Smooth muscle cell (in vitro differentiated cells): Measurements from ENCODE around the gene CPNE8. TPM values are rescaled to one million over a fixed set of nuclear protein-coding genes. Genes with fewer than 3 reads are reported as not detected.
A peak's percentile ranks its signal among the peaks of the same experiment; 100 is the strongest.

Experiments
- DNase-seq: peaks from one replicate; lab custom pipeline; 2025; ENCODE audit not compliant: unreplicated experiment; lab: John Stamatoyannopoulos, UW
- H2AFZ ChIP-seq: fragments of 200-600 bp; sonication (generic); 2 replicates; pipeline ENCODE4 v1.6.0; 2016; ENCODE audit warnings: antibody characterized with exemption, low read depth, mild to moderate bottlenecking
- H3F3A ChIP-seq: fragments of 200-600 bp; sonication (generic); 2 replicates; pipeline ENCODE4 v1.6.0; 2017; ENCODE audit warnings: antibody characterized with exemption, low read depth
- H3K27ac ChIP-seq: fragments of 200-600 bp; sonication (generic); 2 replicates; pipeline ENCODE4 v1.5.1; 2016; ENCODE audit warnings: low read depth, mild to moderate bottlenecking
- H3K27me3 ChIP-seq: fragments of 200-600 bp; sonication (generic); 2 replicates; pipeline ENCODE4 v1.6.1; 2016; ENCODE audit warnings: low read depth, mild to moderate bottlenecking
- H3K36me3 ChIP-seq: fragments of 200-600 bp; sonication (generic); 2 replicates; pipeline ENCODE4 v1.5.1; 2016; ENCODE audit warnings: low read depth
- H3K4me1 ChIP-seq: fragments of 200-600 bp; sonication (generic); 2 replicates; pipeline ENCODE4 v1.5.1; 2016; ENCODE audit warnings: low read depth
- H3K4me2 ChIP-seq: fragments of 200-600 bp; sonication (generic); 2 replicates; pipeline ENCODE4 v1.6.0; 2016; ENCODE audit warnings: mild to moderate bottlenecking
- H3K4me3 ChIP-seq: fragments of 200-600 bp; sonication (generic); 2 replicates; pipeline ENCODE4 v1.5.1; 2016; ENCODE audit warnings: mild to moderate bottlenecking
- H3K79me2 ChIP-seq: fragments of 200-600 bp; sonication (generic); 2 replicates; pipeline ENCODE4 v1.6.0; 2016; ENCODE audit warnings: low read depth, mild to moderate bottlenecking
- H3K9ac ChIP-seq: fragments of 200-600 bp; sonication (generic); 2 replicates; pipeline ENCODE4 v1.6.0; 2016; ENCODE audit warnings: low read depth
- H3K9me3 ChIP-seq: fragments of 200-600 bp; sonication (generic); replicated peaks from 2 replicates; pipeline ENCODE4 v1.5.1; 2016; ENCODE audit warnings: low read depth
- H4K20me1 ChIP-seq: fragments of 200-600 bp; sonication (generic); 2 replicates; pipeline ENCODE4 v1.6.0; 2016; ENCODE audit warnings: low read depth
- CTCF ChIP-seq: fragments of 200-600 bp; sonication (generic); IDR thresholded peaks from 2 replicates; pipeline ENCODE4 v1.5.1; 2017; ENCODE audit warnings: borderline replicate concordance, mild to moderate bottlenecking, antibody characterized with exemption; ENCODE audit not compliant: insufficient read depth, poor library complexity, severe bottlenecking
- WGBS: methylation state at CpG from one replicate; pipeline ENCODE4 v1.1.7; 2016; ENCODE audit warnings: low lambda C conversion rate; 5-methylcytosine and 5-hydroxymethylcytosine counted together
- polyA plus RNA-seq: library from polyadenylated mRNA; unstranded; fragments of >200 nt; fragmentation: Nextera tagmentation; extraction: Ambion mirVana; gene quantifications from 2 replicates; pipeline ENCODE4 v1.2.1, GENCODE V29; 2016
- total RNA-seq: library from RNA; depleted of rRNA; stranded (reverse); fragments of >200 nt; gene quantifications from 2 replicates; pipeline ENCODE4 v1.2.3, GENCODE V29; 2014

Gene CPNE8
- total and polyA plus RNA-seq, 2 experiments from 2014 or later, result 6.3 to 19.4 TPM

GRCh38 chr12:38682521-38682920 is 222.9 kb downstream of the CPNE8 start:
- DNase-seq, result no peak
- Histone ChIP-seq H3K36me3 (peaks cover 10% of the 10 kb centered on the region), H2AFZ (no peak overlapping the region), H3K4me3 (no peak overlapping the region), H3K4me2 (no peak overlapping the region), H3K27ac (no peak overlapping the region), H3K9me3 (no peaks in the 10 kb centered on the region), H3F3A (no peaks in the 10 kb centered on the region), H3K27me3 (no peaks in the 10 kb centered on the region), H3K9ac (no peak overlapping the region), H3K4me1 (no peaks in the 10 kb centered on the region), H4K20me1 (no peaks in the 10 kb centered on the region), H3K79me2 (no peaks in the 10 kb centered on the region)
- 92% methylated on average over 2 of the region's 2 CpGs for WGBS
- no peak for TF ChIP-seq CTCF

- Histone ChIP-seq H2AFZ (peak overlapping the region; percentile 15), H3K4me1 (peaks cover 5% of the 10 kb centered on the region), H3K36me3 (peaks cover 2% of the 10 kb centered on the region), H3K27me3 (no peaks in the 10 kb centered on the region), H4K20me1 (no peaks in the 10 kb centered on the region), H3F3A (no peaks in the 10 kb centered on the region), H3K9ac (no peak overlapping the region), H3K4me2 (peak overlapping the region; percentile 74), H3K79me2 (no peaks in the 10 kb centered on the region), H3K4me3 (no peak overlapping the region), H3K27ac (peak overlapping the region; percentile 61), H3K9me3 (no peaks in the 10 kb centered on the region)
- TF ChIP-seq CTCF, result no peak
- DNase-seq, result no peak
- 24% methylated on average over 2 of the region's 2 CpGs for WGBS
Observed at GRCh38 chr12:38669530-38669929, 235.9 kb downstream of the CPNE8 start.

GRCh38 chr12:38669081-38669480 is 236.3 kb downstream of the CPNE8 start:
- Histone ChIP-seq H3F3A (no peaks in the 10 kb centered on the region), H3K4me2 (peak overlapping the region; percentile 74), H3K27me3 (no peaks in the 10 kb centered on the region), H2AFZ (peak overlapping the region; percentile 15), H3K36me3 (peaks cover 2% of the 10 kb centered on the region), H3K79me2 (no peaks in the 10 kb centered on the region), H3K4me1 (peaks cover 5% of the 10 kb centered on the region), H4K20me1 (no peaks in the 10 kb centered on the region), H3K27ac (peak overlapping the region; percentile 61), H3K4me3 (no peak overlapping the region), H3K9me3 (no peaks in the 10 kb centered on the region), H3K9ac (no peak overlapping the region)
- no peak for TF ChIP-seq CTCF
- DNase-seq, result no peak
- 100% methylated on average over 1 of the region's 1 CpG for WGBS

GRCh38 chr12:38666425-38666824 is 239.0 kb downstream of the CPNE8 start:
- H3K79me2 ChIP-seq, result no peaks in the 10 kb centered on the region
- H4K20me1 ChIP-seq, result no peaks in the 10 kb centered on the region
- H3K4me1 ChIP-seq, result peaks cover 5% of the 10 kb centered on the region
- no peak overlapping the region for H3K27ac ChIP-seq
- H3K4me2 ChIP-seq, result no peak overlapping the region
- no peak for DNase-seq
- H3F3A ChIP-seq, result no peaks in the 10 kb centered on the region
- H3K9me3 ChIP-seq, result peaks cover 12% of the 10 kb centered on the region
- H3K36me3 ChIP-seq, result peaks cover 11% of the 10 kb centered on the region
- TF ChIP-seq CTCF, result no peak
- H3K27me3 ChIP-seq, result no peaks in the 10 kb centered on the region
- H3K4me3 ChIP-seq, result no peak overlapping the region
- WGBS, result 96% methylated on average over 6 of the region's 6 CpGs
- no peak overlapping the region for H3K9ac ChIP-seq
- H2AFZ ChIP-seq, result no peak overlapping the region
